H9 (cell line): ENCODE measurements around the gene PHAF1. TPM values are rescaled to one million over a fixed set of nuclear protein-coding genes. Genes with fewer than 3 reads are reported as not detected.

Experiments
- DNase-seq: peaks from one replicate; pipeline ENCODE4 v3.0.0-alpha.2; 2017
- H2AFZ ChIP-seq: one replicate; pipeline ENCODE4 v1.6.1; 2013; ENCODE audit warnings: mild to moderate bottlenecking, low read length, control low read depth, moderate library complexity
- H2AK5ac ChIP-seq: 2 replicates; pipeline ENCODE4 v1.6.1; 2013; ENCODE audit warnings: low read length, control low read depth, mixed read lengths; ENCODE audit not compliant: insufficient read length
- H2BK120ac ChIP-seq: one replicate; pipeline ENCODE4 v1.6.1; 2013; ENCODE audit warnings: low read depth, mild to moderate bottlenecking, low read length, control low read depth, inconsistent platforms; ENCODE audit not compliant: poor library complexity, severe bottlenecking
- H2BK12ac ChIP-seq: 2 replicates; pipeline ENCODE4 v1.6.1; 2013; ENCODE audit warnings: low read length, control low read depth, mixed read lengths, low read depth; ENCODE audit not compliant: insufficient read length
- H2BK15ac ChIP-seq: 2 replicates; pipeline ENCODE4 v1.6.1; 2013; ENCODE audit warnings: low read depth, low read length, control low read depth
- H2BK20ac ChIP-seq: one replicate; pipeline ENCODE4 v1.6.1; 2013; ENCODE audit warnings: low read depth, mild to moderate bottlenecking, low read length, control low read depth, inconsistent platforms; ENCODE audit not compliant: poor library complexity, severe bottlenecking
- H2BK5ac ChIP-seq: 2 replicates; pipeline ENCODE4 v1.6.1; 2013; ENCODE audit warnings: low read length, control low read depth, mixed read lengths; ENCODE audit not compliant: insufficient read length
- H3K14ac ChIP-seq: 2 replicates; pipeline ENCODE4 v1.6.1; 2013; ENCODE audit warnings: low read length, control low read depth; ENCODE audit not compliant: insufficient read depth
- H3K18ac ChIP-seq: 2 replicates; pipeline ENCODE4 v1.6.1; 2013; ENCODE audit warnings: low read depth, mild to moderate bottlenecking, mixed read lengths, low read length, control low read depth; ENCODE audit not compliant: insufficient read length
- H3K23ac ChIP-seq: 2 replicates; pipeline ENCODE4 v1.6.1; 2013; ENCODE audit warnings: low read length, control low read depth, mixed read lengths, low read depth; ENCODE audit not compliant: insufficient read length
- H3K23me2 ChIP-seq: 2 replicates; pipeline ENCODE4 v1.6.1; 2013; ENCODE audit warnings: low read depth, mild to moderate bottlenecking, mixed read lengths, low read length, control low read depth; ENCODE audit not compliant: insufficient read length, poor library complexity, severe bottlenecking
- H3K27ac ChIP-seq: 2 replicates; pipeline ENCODE4 v1.5.1; 2013; ENCODE audit warnings: low read length, control low read depth, mixed read lengths, low read depth; ENCODE audit not compliant: insufficient read length
- H3K27me3 ChIP-seq: 2 replicates; pipeline ENCODE4 v1.6.1; 2013; ENCODE audit warnings: low read length, control low read depth, inconsistent platforms; ENCODE audit not compliant: insufficient read depth
- H3K4ac ChIP-seq: 2 replicates; pipeline ENCODE4 v1.6.1; 2013; ENCODE audit warnings: low read depth, mild to moderate bottlenecking, control low read depth, inconsistent platforms, low read length, moderate library complexity
- H3K4me1 ChIP-seq: 2 replicates; pipeline ENCODE4 v1.6.1; 2013; ENCODE audit warnings: low read length, control low read depth, inconsistent platforms; ENCODE audit not compliant: insufficient read depth
- H3K4me2 ChIP-seq: 2 replicates; pipeline ENCODE4 v1.6.1; 2013; ENCODE audit warnings: low read length, control low read depth, mixed read lengths; ENCODE audit not compliant: insufficient read length, insufficient read depth
- H3K56ac ChIP-seq: 2 replicates; pipeline ENCODE4 v1.6.1; 2013; ENCODE audit warnings: low read depth, mild to moderate bottlenecking, mixed read lengths, low read length, control low read depth; ENCODE audit not compliant: insufficient read length
- H3K79me1 ChIP-seq: 2 replicates; pipeline ENCODE4 v1.6.1; 2013; ENCODE audit warnings: low read depth, mild to moderate bottlenecking, moderate library complexity, low read length, control low read depth, inconsistent platforms; ENCODE audit not compliant: insufficient read depth, poor library complexity, severe bottlenecking
- H3K79me2 ChIP-seq: 2 replicates; pipeline ENCODE4 v1.6.1; 2013; ENCODE audit warnings: low read length, control low read depth, inconsistent platforms; ENCODE audit not compliant: insufficient read depth
- H3K9ac ChIP-seq: 2 replicates; pipeline ENCODE4 v1.6.1; 2013; ENCODE audit warnings: low read length, control low read depth, mixed read lengths; ENCODE audit not compliant: insufficient read length; ENCODE audit errors: extremely low read depth
- H3K9me3 ChIP-seq: one replicate; pipeline ENCODE4 v1.6.1; 2013; ENCODE audit warnings: low read depth, low read length, inconsistent platforms; ENCODE audit not compliant: control insufficient read depth
- H3T11ph ChIP-seq: one replicate; pipeline ENCODE4 v1.6.1; 2013; ENCODE audit warnings: mild to moderate bottlenecking, low read length, control low read depth, inconsistent platforms
- H4K20me1 ChIP-seq: one replicate; pipeline ENCODE4 v1.6.1; 2013; ENCODE audit not compliant: control insufficient read depth, insufficient read length, insufficient read depth
- H4K5ac ChIP-seq: 2 replicates; pipeline ENCODE4 v1.6.1; 2013; ENCODE audit warnings: low read depth, mild to moderate bottlenecking, mixed read lengths, low read length, control low read depth; ENCODE audit not compliant: insufficient read length
- H4K8ac ChIP-seq: replicated peaks from 2 replicates; pipeline ENCODE4 v1.6.1; 2013; ENCODE audit warnings: low read length, control low read depth, mixed read lengths, low read depth; ENCODE audit not compliant: insufficient read length
- H4K91ac ChIP-seq: 2 replicates; pipeline ENCODE4 v1.6.1; 2013; ENCODE audit warnings: low read depth, mild to moderate bottlenecking, moderate library complexity, mixed read lengths, low read length, control low read depth; ENCODE audit not compliant: insufficient read length
- H3K27ac Mint-ChIP-seq, 3 experiments: 2 replicates in 2 of 3; 3 replicates in 1 of 3; pipeline ENCODE4 v1.8.0; 2020 to 2021; ENCODE audit warnings: mixed read lengths in 3 of 3, mild to moderate bottlenecking in 1 of 3, moderate library complexity in 1 of 3
- H3K27me3 Mint-ChIP-seq: 2 replicates; pipeline ENCODE4 v1.8.0; 2021; ENCODE audit warnings: low read depth, mild to moderate bottlenecking, moderate library complexity, mixed read lengths
- H3K36me3 Mint-ChIP-seq, 3 experiments: 2 replicates in 2 of 3; 3 replicates in 1 of 3; pipeline ENCODE4 v1.8.0; 2020 to 2021; ENCODE audit warnings: low read depth in 3 of 3, mixed read lengths in 3 of 3; ENCODE audit not compliant: insufficient read depth in 1 of 3
- H3K4me1 Mint-ChIP-seq, 2 experiments: 2 replicates each; pipeline ENCODE4 v1.8.0; 2020; ENCODE audit warnings: mixed read lengths in 2 of 2
- H3K4me3 Mint-ChIP-seq, 2 experiments: 2 replicates in 1 of 2; 3 replicates in 1 of 2; pipeline ENCODE4 v1.8.0; 2020 to 2021; ENCODE audit warnings: mild to moderate bottlenecking in 2 of 2, mixed read lengths in 2 of 2, moderate library complexity in 1 of 2
- H3K9me3 Mint-ChIP-seq, 2 experiments: 2 replicates in 1 of 2; 3 replicates in 1 of 2; pipeline ENCODE4 v1.8.0; 2020; ENCODE audit warnings: mild to moderate bottlenecking in 2 of 2, mixed read lengths in 2 of 2, moderate library complexity in 1 of 2
- WGBS: extraction: QIAGEN DNeasy Blood & Tissue Kit; methylation state at CpG from one replicate; pipeline ENCODE4 v1.1.7; 2013; ENCODE audit warnings: missing lambda C conversion rate, low lambda C conversion rate, mixed read lengths; ENCODE audit not compliant: insufficient read length; ENCODE audit errors: extremely low coverage; 5-methylcytosine and 5-hydroxymethylcytosine counted together
- total RNA-seq: library from RNA; stranded (reverse); gene quantifications from 2 replicates; pipeline ENCODE4 v1.2.1, GENCODE V29; 2021
- TF ChIP-seq, protein P1 (sequence below): fragments of 200-600 bp; sonication (generic); conservative IDR thresholded peaks from 3 replicates; pipeline ENCODE4 v1.8.0; 2021; ENCODE audit warnings: antibody characterized with exemption, mild to moderate bottlenecking

The PHAF1 gene
- total RNA-seq, 1 experiment from 2014 or later: 18.8 TPM

- Histone ChIP-seq H3K18ac (peak within 1 kb of the TSS; percentile 97), H2AK5ac (no peak within 1 kb of the TSS), H2BK120ac (no peak within 1 kb of the TSS), H2BK15ac (no peak within 1 kb of the TSS), H3K4ac (no peak within 1 kb of the TSS), H3K27me3 (peaks cover 4% of the 10 kb centered on the region; the same call in 1 of the 2 replicates), H3T11ph (no peak within 1 kb of the TSS), H4K20me1 (no peaks in the 10 kb centered on the region), H3K4me2 (peak within 1 kb of the TSS; percentile 75), H4K91ac (no peak within 1 kb of the TSS), H3K9ac (peak within 1 kb of the TSS; percentile 12), H3K4me1 (peaks cover 6% of the 10 kb centered on the region; the same call in 1 of the 2 replicates), H3K23ac (no peak within 1 kb of the TSS), H3K14ac (peak within 1 kb of the TSS; percentile 98; the same call in 1 of the 2 replicates), H3K9me3 (no peaks in the 10 kb centered on the region), H3K23me2 (peaks cover 12% of the 10 kb centered on the region), H3K56ac (no peak within 1 kb of the TSS), H2BK12ac (no peak within 1 kb of the TSS), H3K79me1 (no peaks in the 10 kb centered on the region), H4K5ac (no peak within 1 kb of the TSS), H3K79me2 (no peaks in the 10 kb centered on the region), H4K8ac (no peak within 1 kb of the TSS), H2BK5ac (no peak within 1 kb of the TSS), H2AFZ (no peak within 1 kb of the TSS), H2BK20ac (no peak within 1 kb of the TSS), H3K27ac (no peak within 1 kb of the TSS)
- peak; percentile 97 for DNase-seq
- Mint-ChIP-seq H3K27me3 (peaks cover 33% of the 10 kb centered on the region), H3K4me3 (peak within 1 kb of the TSS; percentile 63 to 73; a peak in 4 of 5 replicates), H3K36me3 (peaks cover 0 to 3% (median 0%) of the 10 kb centered on the region in 3 experiments; a peak in 1 of 7 replicates), H3K9me3 (no peaks in the 10 kb centered on the region; a peak in 1 of 5 replicates), H3K27ac (no peak within 1 kb of the TSS), H3K4me1 (peaks cover 16% of the 10 kb centered on the region in 2 experiments)
- TF ChIP-seq, protein P1, sequence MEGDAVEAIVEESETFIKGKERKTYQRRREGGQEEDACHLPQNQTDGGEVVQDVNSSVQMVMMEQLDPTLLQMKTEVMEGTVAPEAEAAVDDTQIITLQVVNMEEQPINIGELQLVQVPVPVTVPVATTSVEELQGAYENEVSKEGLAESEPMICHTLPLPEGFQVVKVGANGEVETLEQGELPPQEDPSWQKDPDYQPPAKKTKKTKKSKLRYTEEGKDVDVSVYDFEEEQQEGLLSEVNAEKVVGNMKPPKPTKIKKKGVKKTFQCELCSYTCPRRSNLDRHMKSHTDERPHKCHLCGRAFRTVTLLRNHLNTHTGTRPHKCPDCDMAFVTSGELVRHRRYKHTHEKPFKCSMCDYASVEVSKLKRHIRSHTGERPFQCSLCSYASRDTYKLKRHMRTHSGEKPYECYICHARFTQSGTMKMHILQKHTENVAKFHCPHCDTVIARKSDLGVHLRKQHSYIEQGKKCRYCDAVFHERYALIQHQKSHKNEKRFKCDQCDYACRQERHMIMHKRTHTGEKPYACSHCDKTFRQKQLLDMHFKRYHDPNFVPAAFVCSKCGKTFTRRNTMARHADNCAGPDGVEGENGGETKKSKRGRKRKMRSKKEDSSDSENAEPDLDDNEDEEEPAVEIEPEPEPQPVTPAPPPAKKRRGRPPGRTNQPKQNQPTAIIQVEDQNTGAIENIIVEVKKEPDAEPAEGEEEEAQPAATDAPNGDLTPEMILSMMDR: no peak
- no CpG with 5 or more reads among the region's 77 CpGs for WGBS
Measured at GRCh38 chr16:67183627-67184452, 74.1 kb downstream of the PHAF1 start, which contains the start of gene MATCAP1. Gene MATCAP1, minus strand, starts transcription at chr16:67183963. Its CDS starts 3,353 bp downstream, at chr16:67180610.
